ENCODE results near the gene RAB5A.
"Not testable (repeated sequence)": the region's sequence is repeated elsewhere in the genome, so short reads cannot be mapped to it uniquely, and the experiment has no call there.

The RAB5A gene

DNA sequence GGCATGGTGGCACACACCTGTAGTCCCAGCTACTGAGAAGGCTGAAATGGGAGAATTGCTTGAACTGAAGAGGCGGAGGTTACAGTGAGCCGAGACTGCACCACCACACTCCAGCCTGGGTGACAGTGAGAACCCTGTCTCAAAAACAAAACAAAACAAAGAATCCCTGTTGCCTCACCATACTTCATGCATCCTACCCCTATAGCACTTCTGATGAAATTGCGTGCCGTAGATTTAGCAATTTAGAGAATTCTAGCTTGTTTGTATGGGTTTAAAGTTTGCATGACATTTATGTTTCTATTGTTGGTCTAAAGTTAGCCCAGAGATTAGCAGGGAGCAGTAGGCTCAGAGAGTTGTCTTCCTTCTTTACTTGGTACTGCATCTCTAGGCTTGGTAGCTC lies 7.8 kb downstream of the RAB5A start:
- no peaks in the 10 kb centered on the region for H3K36me3 ChIP-seq (ENCODE audit: control insufficient read depth, insufficient read depth, low read length)
- H3K9ac ChIP-seq, result no peak overlapping the region
- TF ChIP-seq, protein P1, sequence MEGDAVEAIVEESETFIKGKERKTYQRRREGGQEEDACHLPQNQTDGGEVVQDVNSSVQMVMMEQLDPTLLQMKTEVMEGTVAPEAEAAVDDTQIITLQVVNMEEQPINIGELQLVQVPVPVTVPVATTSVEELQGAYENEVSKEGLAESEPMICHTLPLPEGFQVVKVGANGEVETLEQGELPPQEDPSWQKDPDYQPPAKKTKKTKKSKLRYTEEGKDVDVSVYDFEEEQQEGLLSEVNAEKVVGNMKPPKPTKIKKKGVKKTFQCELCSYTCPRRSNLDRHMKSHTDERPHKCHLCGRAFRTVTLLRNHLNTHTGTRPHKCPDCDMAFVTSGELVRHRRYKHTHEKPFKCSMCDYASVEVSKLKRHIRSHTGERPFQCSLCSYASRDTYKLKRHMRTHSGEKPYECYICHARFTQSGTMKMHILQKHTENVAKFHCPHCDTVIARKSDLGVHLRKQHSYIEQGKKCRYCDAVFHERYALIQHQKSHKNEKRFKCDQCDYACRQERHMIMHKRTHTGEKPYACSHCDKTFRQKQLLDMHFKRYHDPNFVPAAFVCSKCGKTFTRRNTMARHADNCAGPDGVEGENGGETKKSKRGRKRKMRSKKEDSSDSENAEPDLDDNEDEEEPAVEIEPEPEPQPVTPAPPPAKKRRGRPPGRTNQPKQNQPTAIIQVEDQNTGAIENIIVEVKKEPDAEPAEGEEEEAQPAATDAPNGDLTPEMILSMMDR (IDR thresholded peaks at IDR 0.05), result no peak
- H3K27me3 ChIP-seq (ENCODE audit: control insufficient read depth, insufficient read depth, low read length), result no peaks in the 10 kb centered on the region
- no peak overlapping the region for H3K27ac ChIP-seq
- no peaks in the 10 kb centered on the region for H3K4me1 ChIP-seq
- H3K4me3 ChIP-seq (ENCODE audit: low read depth, low read length), result no peak overlapping the region
- H3K4me2 ChIP-seq (ENCODE audit: low read length), result no peak overlapping the region
- no peak overlapping the region for H2AFZ ChIP-seq
- no peaks in the 10 kb centered on the region for H3K9me3 ChIP-seq (ENCODE audit: control insufficient read depth, low read length)
- peaks cover 73% of the 10 kb centered on the region for H3K79me2 ChIP-seq

DNA sequence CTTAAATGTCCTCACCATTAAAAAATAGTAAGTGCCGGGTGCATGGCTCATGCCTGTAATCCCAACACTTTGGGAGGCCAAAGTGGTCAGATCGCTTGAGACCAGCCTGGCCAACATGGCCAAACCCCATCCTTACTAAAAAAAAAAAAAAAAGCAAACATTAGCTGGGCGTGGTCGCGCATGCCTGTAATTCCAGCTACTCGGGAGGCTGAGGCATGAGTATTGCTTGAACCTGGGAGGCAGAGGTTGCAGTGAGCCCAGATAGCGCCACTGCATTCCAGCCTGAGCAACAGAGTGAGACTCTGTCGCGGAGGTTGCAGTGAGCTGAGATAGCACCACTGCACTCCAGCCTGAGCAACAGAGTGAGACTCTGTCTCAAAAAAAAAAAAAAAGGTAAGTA lies 10.5 kb downstream of the RAB5A start:
- not testable (repeated sequence) for H3K4me1 ChIP-seq; H3K27me3 ChIP-seq (ENCODE audit: control insufficient read depth, insufficient read depth, low read length); H3K9ac ChIP-seq; H3K4me2 ChIP-seq (ENCODE audit: low read length); H2AFZ ChIP-seq; H3K9me3 ChIP-seq (ENCODE audit: control insufficient read depth, low read length); H3K4me3 ChIP-seq (ENCODE audit: low read depth, low read length); H3K27ac ChIP-seq; H3K36me3 ChIP-seq (ENCODE audit: control insufficient read depth, insufficient read depth, low read length)
- H3K79me2 ChIP-seq, result peaks cover 78% of the 10 kb centered on the region

DNA sequence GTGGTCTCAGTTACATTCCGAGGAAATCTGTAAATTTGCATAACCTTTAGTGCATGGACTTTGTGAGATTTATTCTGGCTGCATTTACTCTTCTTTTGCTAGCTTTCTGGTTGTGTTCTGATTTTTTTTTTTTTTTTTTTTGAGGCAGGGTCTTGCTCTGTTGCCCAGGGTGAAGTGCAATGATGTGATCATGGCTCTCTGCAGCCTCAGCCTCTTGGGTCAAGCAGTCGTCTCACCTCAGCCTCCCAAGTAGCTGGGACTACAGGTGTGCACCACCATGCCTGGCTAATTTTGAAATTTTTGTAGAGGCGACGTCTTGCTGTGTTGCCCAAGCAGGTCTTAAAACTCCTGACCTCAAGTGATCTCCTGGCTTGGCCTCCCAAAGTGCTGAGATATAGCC lies 12.6 kb downstream of the RAB5A start:
- no peaks in the 10 kb centered on the region for H3K36me3 ChIP-seq (ENCODE audit: control insufficient read depth, insufficient read depth, low read length)
- H3K27me3 ChIP-seq (ENCODE audit: control insufficient read depth, insufficient read depth, low read length), result no peaks in the 10 kb centered on the region

DNA sequence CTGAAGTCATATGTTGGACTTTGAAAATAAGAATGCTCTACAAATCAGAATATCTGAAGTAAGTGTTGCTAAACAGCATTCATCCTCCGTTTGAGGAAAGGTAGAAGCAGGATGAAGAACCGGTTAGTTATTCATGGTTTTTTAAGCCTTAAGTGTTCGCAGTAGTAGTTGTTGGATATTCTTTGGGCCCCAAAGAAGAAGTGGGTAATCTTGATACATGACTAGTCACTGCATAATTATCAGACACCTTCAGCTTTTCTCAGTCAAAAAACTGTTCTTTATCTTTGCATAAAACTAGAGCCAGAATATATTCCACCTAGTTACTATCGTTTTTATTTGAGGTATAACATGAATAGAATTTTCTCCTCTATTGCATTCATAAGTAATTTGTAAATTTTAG lies 13.8 kb downstream of the RAB5A start:
- no peak overlapping the region for H3K27ac ChIP-seq

More for the DNA sequence above, 12.6 kb downstream of the RAB5A start:
- no peak overlapping the region for H3K4me3 ChIP-seq (ENCODE audit: low read depth, low read length)
- H3K4me2 ChIP-seq (ENCODE audit: low read length), result no peak overlapping the region
- peaks cover 3% of the 10 kb centered on the region for H3K4me1 ChIP-seq
- peaks cover 81% of the 10 kb centered on the region for H3K79me2 ChIP-seq
- H3K9ac ChIP-seq, result no peak overlapping the region
- H2AFZ ChIP-seq, result no peak overlapping the region
- H3K9me3 ChIP-seq (ENCODE audit: control insufficient read depth, low read length), result no peaks in the 10 kb centered on the region
- TF ChIP-seq, protein P1 (IDR thresholded peaks at IDR 0.05), result no peak
- no peak overlapping the region for H3K27ac ChIP-seq

DNA sequence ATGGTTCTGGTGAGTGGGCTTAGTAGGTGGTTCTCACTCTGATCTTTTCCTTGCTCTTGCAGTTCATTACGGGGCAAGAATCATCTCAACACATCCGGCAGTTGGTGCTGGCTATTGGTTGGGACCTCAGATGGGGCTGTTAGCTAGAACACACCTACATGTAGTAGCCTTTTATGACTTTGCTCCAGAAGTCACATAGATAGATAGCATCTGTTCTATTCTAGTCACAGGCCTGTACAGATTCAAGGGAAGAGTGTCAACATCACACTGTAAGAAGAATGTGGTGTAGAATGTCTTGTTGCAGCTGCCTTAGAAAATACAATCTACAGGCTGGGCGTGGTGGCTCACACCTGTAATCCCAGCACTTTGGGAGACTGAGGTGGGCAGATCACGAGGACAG lies 15.1 kb downstream of the RAB5A start:
- H3K4me2 ChIP-seq (ENCODE audit: low read length), result no peak overlapping the region
- no peak overlapping the region for H2AFZ ChIP-seq
- no peaks in the 10 kb centered on the region for H3K9me3 ChIP-seq (ENCODE audit: control insufficient read depth, low read length)
- peaks cover 80% of the 10 kb centered on the region for H3K79me2 ChIP-seq
- no peaks in the 10 kb centered on the region for H3K27me3 ChIP-seq (ENCODE audit: control insufficient read depth, insufficient read depth, low read length)
- no peak overlapping the region for H3K27ac ChIP-seq
- peaks cover 3% of the 10 kb centered on the region for H3K4me1 ChIP-seq
- no peak overlapping the region for H3K9ac ChIP-seq
- TF ChIP-seq, protein P1 (IDR thresholded peaks at IDR 0.05), result no peak
- no peaks in the 10 kb centered on the region for H3K36me3 ChIP-seq (ENCODE audit: control insufficient read depth, insufficient read depth, low read length)
- H3K4me3 ChIP-seq (ENCODE audit: low read depth, low read length), result no peak overlapping the region

More for the DNA sequence above, 13.8 kb downstream of the RAB5A start:
- no peak overlapping the region for H3K9ac ChIP-seq
- no peaks in the 10 kb centered on the region for H3K27me3 ChIP-seq (ENCODE audit: control insufficient read depth, insufficient read depth, low read length)
- no peaks in the 10 kb centered on the region for H3K9me3 ChIP-seq (ENCODE audit: control insufficient read depth, low read length)
- TF ChIP-seq, protein P1 (IDR thresholded peaks at IDR 0.05), result no peak
- H3K36me3 ChIP-seq (ENCODE audit: control insufficient read depth, insufficient read depth, low read length), result no peaks in the 10 kb centered on the region
- peaks cover 81% of the 10 kb centered on the region for H3K79me2 ChIP-seq
- no peak overlapping the region for H2AFZ ChIP-seq
- H3K4me1 ChIP-seq, result peaks cover 3% of the 10 kb centered on the region
- H3K4me2 ChIP-seq (ENCODE audit: low read length), result no peak overlapping the region
- H3K4me3 ChIP-seq (ENCODE audit: low read depth, low read length), result no peak overlapping the region

Measured in parathyroid adenoma (tissue), 2 donors.